Measurements from ENCODE around the gene PHACTR1.

DNA sequence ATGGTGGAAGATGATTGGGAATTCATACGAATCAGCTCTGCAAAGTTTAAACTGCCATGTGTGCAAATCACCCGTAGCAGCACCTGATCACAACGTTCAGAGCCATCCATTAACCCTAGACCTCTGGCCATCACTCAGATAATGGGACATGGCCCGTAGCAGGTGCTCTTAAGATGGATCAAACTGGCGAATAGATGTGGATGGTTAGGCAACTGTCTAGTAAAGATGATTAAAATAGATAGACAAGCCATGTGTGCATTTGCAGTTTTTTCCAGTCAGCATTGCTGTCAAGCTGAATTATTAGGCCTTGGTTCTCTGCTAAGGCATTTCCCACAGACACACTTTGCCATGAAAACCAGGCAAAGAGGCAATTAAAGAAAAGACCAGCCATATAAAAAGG is 40.6 kb upstream of the PHACTR1 start:
- TF ChIP-seq, protein P1, sequence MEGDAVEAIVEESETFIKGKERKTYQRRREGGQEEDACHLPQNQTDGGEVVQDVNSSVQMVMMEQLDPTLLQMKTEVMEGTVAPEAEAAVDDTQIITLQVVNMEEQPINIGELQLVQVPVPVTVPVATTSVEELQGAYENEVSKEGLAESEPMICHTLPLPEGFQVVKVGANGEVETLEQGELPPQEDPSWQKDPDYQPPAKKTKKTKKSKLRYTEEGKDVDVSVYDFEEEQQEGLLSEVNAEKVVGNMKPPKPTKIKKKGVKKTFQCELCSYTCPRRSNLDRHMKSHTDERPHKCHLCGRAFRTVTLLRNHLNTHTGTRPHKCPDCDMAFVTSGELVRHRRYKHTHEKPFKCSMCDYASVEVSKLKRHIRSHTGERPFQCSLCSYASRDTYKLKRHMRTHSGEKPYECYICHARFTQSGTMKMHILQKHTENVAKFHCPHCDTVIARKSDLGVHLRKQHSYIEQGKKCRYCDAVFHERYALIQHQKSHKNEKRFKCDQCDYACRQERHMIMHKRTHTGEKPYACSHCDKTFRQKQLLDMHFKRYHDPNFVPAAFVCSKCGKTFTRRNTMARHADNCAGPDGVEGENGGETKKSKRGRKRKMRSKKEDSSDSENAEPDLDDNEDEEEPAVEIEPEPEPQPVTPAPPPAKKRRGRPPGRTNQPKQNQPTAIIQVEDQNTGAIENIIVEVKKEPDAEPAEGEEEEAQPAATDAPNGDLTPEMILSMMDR (IDR thresholded peaks at IDR 0.05; ENCODE audit: insufficient read depth, low read depth, low read length) = no peak
- no peak for TF ChIP-seq EZH2 (IDR thresholded peaks at IDR 0.05; ENCODE audit: insufficient read depth, low read length)

Data from astrocyte (in vitro differentiated cells and primary cell).